Retina (tissue), 1 donor: Measurements from ENCODE around the gene HTRA1.

Experiments used
- DNase-seq: peaks from one replicate; pipeline ENCODE4 v3.0.0-alpha.2; 2016

Gene HTRA1

DNA sequence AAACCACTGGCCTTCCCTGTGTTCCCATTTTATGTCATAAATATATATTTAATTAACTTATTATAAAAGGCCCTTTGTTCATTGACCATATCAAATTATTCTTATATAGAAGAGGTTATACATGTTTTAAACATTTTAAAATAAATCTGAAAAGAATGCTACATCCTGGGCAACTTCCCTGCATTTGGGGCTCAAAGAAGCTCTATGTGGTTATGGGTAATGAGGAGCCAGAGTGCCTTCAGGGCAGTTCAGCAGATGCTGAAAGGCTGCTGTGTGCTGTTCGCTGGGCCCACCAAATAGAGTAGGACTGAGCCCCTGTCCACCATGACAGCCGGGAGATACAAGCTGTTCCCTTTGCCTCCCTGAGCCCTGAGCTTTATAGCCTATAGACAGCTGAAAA is 35.9 kb downstream of the HTRA1 start:
- no peak for DNase-seq

- no peak for DNase-seq
These were observed 37.2 kb downstream of the HTRA1 start for GRCh38 chr10:122498521-122498920.

- DNase-seq = peak; percentile 27
These were observed 37.7 kb downstream of the HTRA1 start for GRCh38 chr10:122499012-122499411.

DNA sequence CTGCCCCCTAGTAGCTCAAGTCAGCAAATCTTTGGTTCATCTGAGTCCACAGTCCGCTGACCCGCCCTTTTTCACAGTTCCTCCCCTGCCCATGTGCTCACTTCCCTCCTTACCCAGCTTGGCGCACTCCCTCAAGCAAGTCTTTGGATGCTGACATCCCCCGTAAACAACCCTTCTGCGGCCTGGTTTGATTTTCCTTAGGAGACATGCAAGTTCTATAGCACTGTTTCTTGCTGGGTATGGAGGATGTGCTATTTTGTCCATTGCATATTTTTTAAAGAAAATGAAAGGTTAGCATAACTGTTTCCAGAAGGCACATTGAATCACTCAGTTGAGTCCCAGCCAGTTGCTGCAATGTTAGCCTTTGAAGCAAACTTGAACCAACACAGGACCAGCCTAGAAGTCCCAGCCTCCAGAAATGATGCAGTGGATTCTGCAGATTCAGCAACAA is 38.2 kb downstream of the HTRA1 start:
- DNase-seq = no peak

DNA sequence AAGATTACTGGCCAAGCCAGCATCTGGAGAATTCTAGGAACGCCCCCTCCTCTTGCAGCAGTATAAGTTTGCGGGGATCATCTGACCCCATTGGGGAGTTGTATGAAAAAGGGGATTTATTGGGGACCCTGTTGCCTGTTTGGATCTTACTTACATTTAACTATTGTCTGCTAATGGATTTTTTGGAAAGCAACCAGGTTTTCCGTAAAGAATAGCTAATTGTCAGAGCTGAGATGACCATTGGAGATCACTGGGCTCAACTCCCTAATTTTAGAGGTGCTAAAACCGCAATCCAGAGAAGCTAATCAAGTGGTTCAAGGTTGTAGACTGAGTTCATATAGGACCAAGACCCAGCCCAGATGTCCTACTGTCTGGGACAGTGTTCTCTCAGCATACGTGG is 38.8 kb downstream of the HTRA1 start:
- DNase-seq = no peak

DNA sequence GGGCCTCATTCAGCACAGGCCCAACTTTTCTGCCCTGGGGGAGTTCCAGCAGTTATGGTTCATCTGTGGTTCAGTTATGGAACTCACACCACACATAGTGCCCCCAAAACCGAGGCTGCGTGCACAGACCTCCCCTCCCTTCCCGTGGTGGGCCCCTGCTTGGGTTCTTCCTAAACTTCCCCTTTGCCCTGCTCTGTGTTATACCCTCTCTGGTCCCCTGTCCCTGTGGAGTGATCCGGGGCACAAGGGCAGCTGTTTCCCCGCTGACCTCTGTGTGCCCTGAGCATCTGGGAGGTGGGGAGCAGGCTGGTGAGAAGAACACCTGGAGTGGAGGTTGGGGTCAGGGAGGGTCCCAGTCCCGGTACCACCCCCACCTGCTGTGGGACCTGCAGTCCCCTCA is 39.4 kb downstream of the HTRA1 start:
- no peak for DNase-seq

GRCh38 chr10:122503012-122503411 is 41.7 kb downstream of the HTRA1 start:
- DNase-seq = no peak

DNA sequence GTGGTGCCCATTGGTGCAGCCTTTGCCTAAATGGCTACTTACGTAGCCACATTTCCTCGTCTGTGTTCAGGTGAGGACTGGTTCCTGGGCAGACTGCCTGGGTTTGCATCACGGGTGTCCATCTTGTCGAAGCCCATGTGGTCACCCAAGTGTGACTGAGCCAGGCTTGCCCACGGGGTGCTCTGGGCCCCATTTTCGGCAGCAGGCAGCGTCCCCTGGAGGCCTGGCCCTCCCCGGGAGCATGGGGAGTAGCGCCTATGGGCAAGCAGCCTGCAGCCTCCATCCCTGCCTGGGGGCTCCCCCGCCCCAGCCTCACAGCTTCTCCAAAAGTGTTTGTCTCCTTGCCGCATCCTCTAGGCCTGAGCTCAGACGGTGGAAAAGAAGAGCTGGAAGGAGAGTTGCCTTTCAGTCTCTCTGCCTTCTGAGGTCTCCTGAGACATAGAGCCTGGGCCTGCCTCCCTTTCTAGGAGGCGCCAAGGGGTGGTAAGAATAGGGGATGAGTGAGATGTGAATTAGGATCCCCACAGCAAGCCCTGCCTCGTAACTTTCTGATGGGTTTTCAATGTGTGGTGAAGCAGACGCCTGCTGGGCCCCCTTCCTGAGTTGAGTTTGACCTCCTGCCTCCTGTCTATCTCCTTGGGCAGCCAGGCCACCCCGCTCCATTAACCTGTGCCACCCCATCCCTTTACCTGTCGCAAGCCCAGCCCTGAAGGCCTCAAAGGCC is 42.7 kb downstream of the HTRA1 start:
- no peak for DNase-seq

- DNase-seq = no peak
These were observed 43.2 kb downstream of the HTRA1 start for GRCh38 chr10:122504610-122504950.

DNA sequence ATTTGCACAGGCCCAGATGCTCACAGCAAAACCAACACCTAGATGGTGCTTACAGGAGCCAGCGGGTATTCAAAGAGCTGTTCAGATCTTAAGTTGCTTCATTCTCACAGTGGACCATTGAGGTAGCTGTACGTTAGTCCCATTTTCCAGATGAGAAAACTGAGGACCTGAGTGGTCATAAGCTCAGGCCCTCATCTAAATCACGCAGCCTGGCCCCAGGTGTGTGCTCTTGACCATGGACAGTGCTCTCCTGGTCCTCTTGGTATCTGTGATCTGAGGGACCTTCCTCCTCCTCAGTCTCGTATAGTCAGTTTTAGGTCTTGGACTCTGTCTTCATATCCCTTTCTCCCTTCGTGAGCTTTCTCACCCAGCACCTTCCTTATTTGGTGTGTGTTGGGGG is 43.7 kb downstream of the HTRA1 start:
- no peak for DNase-seq

DNA sequence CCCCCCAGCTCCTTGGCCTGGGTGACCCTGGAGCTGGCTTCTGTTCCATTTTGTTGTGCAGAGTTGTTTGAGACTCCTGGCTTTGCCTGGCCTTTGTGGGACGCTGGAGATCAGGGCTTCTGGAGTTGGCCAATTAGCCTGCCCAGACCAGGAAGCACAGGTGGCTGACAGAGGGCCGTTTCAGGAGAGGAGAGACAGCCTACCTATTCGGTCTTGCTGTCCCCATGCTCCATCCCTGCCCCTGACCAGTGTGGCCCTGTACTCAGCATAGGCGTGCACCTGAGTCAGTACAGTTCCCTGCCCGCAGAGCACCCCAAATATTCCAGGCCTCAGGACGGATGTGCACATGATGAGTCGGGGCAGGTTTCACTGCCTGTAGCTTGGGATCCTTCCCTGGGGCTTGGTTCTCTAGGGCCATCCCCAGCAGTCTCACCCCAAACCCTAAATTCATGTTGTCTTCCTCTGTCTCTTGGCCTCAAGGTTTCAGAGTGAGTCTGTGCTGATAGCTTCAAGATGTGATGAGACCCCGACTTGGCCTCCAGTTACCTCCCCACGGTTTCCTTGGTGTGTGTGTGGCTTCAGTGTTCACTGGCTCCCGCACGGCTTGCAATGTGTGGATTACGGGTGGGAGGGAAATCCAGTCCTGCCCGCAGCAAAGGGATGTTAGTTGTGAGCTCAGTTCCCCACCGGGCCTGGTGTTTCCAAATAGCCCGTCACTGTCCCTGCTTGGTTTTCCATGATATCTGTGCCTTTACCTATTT is 44.7 kb downstream of the HTRA1 start:
- DNase-seq = no peak

- DNase-seq = no peak
These were observed 46.3 kb downstream of the HTRA1 start for GRCh38 chr10:122507616-122508015.

DNA sequence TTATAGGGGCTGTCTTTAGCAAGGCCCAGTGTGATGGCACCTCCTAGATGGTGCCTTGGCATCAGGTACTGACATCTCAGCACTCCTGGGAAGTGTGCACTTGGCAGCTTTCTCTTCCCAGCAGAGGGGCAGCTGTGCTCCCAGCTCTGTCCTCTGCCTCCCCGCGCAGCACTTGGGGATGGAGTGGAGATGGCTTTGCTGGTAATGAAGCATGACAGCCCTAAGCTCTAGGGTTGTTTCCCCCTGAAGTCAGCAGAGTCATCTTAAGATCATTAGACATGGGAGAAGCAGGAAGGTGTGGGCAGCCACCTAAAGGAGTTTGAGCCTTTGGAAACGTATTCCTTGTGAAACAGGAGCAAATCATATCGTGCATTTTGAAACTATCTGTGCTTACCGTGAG is 46.7 kb downstream of the HTRA1 start:
- peak; percentile 79 for DNase-seq

DNA sequence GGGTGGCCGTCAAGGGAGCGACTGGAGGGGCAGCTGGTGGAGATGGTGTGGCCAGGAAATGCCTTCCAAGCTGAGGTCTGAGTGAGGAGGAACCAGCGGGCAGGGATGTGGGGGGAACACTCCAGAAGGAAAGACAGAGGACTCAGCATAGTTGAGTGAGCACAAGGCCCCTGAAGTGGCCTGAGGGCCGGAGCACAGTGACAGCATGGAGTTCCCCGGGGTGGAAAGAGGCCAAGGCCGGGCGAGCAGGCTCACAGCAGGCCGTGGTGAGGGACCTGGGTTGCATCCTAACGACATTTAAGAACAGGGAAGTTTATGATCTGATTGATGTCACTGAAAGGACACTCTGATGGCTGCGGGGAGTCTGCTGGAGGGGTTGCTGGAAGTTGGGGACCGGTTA is 48.0 kb downstream of the HTRA1 start:
- no peak for DNase-seq

DNA sequence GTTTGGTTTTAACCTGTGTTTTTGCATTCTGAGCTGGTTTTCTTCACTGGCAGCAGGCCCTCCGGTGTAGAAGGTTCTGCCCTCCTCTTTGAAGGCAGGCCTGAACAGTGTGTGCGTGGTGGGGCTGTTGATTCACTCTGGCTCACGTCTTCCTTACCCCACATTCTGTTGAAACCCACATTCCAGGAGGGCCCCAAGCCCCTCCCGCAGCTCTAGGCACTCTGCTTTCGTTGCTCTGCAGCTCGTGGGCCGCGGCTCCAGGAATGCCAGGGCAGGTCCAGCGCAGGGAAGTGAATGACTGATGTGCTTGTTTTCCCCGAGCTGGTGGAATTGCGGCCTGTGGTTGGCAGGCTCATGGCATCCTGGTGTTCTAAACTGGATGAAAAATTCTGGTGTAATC is 49.0 kb downstream of the HTRA1 start:
- DNase-seq = no peak

- DNase-seq = no peak
These were observed 49.4 kb downstream of the HTRA1 start for GRCh38 chr10:122510736-122511135.

GRCh38 chr10:122513053-122513452 is 51.7 kb downstream of the HTRA1 start:
- no peak for DNase-seq

GRCh38 chr10:122514045-122514840 is 52.9 kb downstream of the HTRA1 start:
- no peak for DNase-seq

DNA sequence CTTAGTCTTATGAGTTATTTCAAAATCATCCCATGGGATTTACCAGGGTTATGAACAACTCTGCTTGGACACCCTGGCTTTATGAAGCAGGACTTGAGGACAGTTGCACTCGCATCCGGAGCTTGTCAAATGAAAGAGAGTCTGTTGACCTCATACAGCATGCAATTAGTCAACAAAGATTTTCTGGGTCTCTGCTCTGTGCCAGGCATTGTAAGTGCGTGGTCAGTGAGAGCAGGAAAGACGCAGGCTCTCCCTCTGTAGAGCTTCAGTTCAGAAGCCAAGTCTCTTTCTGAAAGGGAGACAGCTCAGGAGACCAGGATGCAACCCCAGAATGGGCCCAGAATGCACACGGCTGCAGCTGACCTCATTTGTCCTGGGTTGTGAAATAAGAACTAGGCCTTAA is 53.7 kb downstream of the HTRA1 start:
- no peak for DNase-seq

- no peak for DNase-seq
These were observed 54.4 kb downstream of the HTRA1 start for GRCh38 chr10:122515588-122516231.

- no peak for DNase-seq
These were observed 55.4 kb downstream of the HTRA1 start for GRCh38 chr10:122516734-122517133.

DNA sequence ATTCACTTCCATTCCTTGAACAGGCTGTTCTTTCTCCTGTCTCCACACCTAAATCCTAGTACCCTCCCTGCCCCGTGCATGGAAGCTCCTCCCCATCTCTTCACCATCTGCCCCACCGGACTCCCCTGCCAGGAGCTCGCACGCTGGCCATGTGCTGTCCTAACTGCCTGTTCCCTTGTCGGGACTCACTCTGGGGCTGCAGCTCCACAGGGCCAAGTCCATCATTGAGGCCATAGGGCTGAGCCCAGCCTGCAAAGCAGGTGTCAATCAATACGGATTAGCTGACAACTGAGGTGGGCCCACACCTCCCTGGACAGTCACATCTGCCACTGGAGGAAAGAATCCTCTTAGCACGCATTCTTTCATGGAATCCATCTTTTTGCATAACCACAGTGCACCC is 57.8 kb downstream of the HTRA1 start:
- no peak for DNase-seq

DNA sequence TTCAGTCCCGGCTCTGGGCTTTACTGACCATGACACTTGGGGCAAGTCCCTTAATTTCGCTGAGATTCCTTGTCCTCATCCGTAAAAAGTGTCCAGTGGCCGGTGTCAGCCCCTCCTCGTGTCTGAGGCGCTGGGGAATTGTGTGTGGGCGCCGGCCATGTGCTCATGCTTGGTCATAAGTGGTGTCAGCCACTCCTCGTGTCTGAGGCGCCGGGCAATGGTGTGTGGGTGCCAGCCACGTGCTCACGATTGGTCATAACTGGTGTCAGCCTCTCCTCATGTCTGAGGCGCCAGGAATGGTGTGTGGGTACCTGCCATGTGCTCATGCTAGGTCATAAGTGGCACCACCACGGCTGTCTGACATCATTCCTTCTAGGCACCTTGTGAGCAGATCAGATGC is 58.5 kb downstream of the HTRA1 start:
- DNase-seq = no peak
